Myocyte (in vitro differentiated cells): ENCODE measurements around the gene KLHL20. TPM values are rescaled to one million over a fixed set of nuclear protein-coding genes. Genes with fewer than 3 reads are reported as not detected.

Source experiments
- DNase-seq: peaks from one replicate; pipeline ENCODE4 v3.0.0-alpha.2; 2012; ENCODE audit warnings: low read depth
- total RNA-seq: library from RNA; depleted of rRNA; stranded (reverse); fragments of >200 nt; gene quantifications from 2 replicates; pipeline ENCODE4 v1.2.3, GENCODE V29; 2014

KLHL20 gene
- total RNA-seq, 1 donor from 2014 or later: 47.8 TPM

GRCh38 chr1:173832748-173833147, 118.0 kb downstream of the KLHL20 start:
- DNase-seq: no peak

Other genes starting within 250 kb of the KLHL20 start
- 409 and 601 TPM in 2 replicates for gene PRDX6, start 237.6 kb upstream of the KLHL20 start, total RNA-seq
- gene SLC9C2, start 111.9 kb upstream of the KLHL20 start, total RNA-seq: 0.03 TPM in 1 of 2 replicates, not detected in the other
- not detected in 2 replicates for gene TEX50, start 79.6 kb upstream of the KLHL20 start, total RNA-seq
- 0.13 TPM in 1 of 2 replicates, not detected in the other for gene ANKRD45, start 45.1 kb upstream of the KLHL20 start, total RNA-seq
- 12.4 and 14.9 TPM in 2 replicates for gene DARS2, start 109.7 kb downstream of the KLHL20 start, total RNA-seq
- 7.9 and 10.9 TPM in 2 replicates for gene CENPL, start 109.9 kb downstream of the KLHL20 start, total RNA-seq
- gene GAS5, start 153.0 kb downstream of the KLHL20 start, total RNA-seq: 275 and 402 TPM in 2 replicates
- gene ZBTB37, start 153.4 kb downstream of the KLHL20 start, total RNA-seq: 10.9 and 11.7 TPM in 2 replicates
- not detected in 2 replicates for gene SERPINC1, start 202.3 kb downstream of the KLHL20 start, total RNA-seq